GM03348 (cell line): ENCODE data around the gene C5orf58.
A peak's percentile ranks its signal among the peaks of the same experiment; 100 is the strongest.
"Not testable (repeated sequence)": the region's sequence is repeated elsewhere in the genome, so short reads cannot be mapped to it uniquely, and the experiment has no call there.

Experiments
- DNase-seq: peaks from one replicate; pipeline ENCODE4 v3.0.0; 2012; ENCODE audit warnings: low spot score

C5orf58 gene

DNA sequence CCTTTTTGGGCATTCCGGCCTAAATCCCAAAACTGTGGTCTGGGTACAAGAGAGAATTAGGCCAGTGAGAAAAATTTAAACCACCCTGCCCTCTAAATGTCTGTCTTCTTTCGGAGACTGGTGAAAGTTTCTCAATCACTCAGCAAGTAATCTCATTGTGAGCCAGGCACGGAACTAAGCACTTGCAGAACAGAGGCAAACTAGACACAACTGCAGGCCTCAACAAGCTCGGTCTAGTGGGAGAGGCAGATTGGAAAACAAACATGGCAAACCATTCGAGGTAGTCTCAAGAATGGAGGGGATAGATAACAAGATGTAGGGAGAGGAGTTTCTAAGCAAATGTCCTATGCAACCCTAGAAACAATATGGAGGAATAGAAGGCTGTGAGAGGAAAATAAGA lies 8.9 kb upstream of the C5orf58 start:
- no peak for DNase-seq

GRCh38 chr5:170225326-170226128 lies 7.3 kb upstream of the C5orf58 start:
- peak; percentile 79 for DNase-seq

DNA sequence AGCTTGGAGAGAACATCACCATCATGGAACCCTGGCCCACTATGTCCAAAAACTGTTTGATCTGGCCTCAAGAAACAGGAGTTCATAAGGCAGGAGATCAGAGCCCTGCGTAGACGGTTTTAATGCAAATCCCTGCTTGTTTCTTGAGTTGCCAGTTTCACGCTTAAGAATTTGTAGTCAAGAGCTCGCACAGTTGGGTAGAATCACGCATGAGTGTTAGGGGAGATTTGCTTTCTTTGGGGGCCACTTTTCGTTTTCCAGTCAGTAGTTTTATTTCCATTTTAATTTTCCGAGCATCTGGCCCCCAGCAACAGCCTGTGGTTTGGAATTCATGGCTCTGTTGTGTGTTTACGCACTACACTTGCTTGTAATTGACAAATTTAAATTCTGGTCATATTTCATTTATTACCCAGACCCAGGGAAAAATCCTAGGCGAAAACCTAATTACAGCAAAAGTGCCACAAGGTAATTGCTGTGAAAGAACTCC lies 6.6 kb upstream of the C5orf58 start:
- no peak for DNase-seq

DNA sequence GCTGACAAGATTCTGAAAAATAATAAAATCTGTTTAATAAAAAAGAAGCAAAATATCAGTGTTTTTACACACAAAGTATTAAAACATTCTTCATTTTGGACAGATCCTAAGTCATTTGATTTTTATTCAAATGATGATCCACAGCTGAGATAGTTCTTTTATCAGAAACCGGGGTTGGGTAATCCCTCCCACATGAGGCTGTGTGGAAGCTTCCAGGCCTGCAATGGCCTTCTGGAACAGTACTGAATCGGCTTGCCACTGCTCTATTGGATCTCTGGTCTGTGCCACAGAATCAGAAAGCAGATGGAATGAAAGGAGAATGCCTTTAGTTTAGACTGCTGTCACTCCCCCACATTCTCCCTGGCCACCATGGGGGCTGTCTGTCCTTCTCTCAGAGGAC lies 6.1 kb upstream of the C5orf58 start:
- DNase-seq, result no peak

GRCh38 chr5:170228762-170229435 lies 3.9 kb upstream of the C5orf58 start:
- DNase-seq, result no peak

DNA sequence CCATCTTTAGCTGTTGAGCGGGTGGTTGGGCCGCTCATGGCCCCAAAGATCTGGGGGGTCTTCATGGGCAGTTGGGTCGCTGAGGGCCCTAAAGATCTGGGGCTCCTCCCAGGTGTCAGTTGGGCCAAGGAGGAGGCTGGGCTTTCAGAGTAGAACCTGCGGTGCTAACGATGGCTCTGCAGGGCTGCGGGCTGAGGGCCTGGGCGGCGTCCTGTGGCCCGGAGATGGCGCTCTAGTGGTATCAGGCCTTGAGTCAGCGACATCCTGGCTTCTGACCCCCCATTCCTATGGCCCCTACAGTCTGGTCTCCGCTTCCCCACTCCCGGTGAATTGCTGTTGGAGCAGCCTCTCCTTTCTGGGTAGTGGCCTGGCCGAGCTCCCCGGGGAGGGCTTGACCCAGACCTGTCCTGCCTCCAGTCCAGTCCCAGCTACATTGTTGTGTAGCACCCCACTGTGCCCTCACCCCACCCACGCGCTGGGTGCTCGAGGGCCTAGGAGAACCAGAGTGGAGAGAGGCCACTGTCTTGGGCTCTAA lies 640 bp downstream of the C5orf58 start:
- DNase-seq, result no peak

DNA sequence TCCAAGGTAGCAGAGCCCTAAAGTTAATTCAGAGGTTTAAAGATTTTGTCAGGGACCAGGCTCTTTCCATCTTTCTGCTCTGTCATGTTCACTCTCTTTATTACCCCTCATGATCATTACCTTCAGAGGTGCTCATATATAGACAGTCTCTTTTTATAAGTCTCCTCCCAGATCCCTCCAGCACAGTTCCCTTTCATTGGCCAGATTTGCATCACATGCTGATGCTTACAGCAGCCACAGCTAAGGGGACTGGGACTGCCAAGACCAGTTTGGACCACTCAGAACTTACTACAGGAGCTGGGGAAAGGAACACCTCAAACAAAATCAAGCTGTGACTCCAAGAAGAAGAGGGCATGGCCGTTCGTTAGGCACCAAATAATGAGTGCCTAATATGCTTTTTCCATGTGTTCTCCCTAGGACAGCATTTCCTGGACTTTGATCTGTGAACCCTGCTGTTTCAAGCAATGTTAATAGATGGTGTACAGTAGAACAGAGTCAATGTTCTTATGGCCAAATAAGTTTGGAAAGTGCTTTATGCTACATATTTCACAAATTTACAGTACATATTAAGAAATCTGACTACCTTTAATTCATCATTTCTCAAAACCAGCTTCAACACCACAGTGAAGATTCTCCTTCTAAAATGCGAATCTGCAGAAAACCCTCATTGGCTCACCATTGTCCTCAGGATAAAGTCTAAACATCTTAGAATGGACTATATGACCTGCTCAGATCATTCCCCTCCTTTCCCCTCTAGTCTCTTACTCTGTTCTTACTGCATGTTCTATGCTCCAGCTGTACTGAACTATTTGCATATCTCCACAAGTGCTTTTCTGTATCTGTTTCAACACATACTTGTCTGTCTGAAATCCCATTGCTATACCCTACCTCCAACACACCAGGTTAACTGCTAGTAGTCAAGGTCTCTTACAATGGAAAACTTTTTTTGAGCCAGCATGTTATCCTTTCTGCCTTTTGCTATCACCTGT lies 3.4 kb downstream of the C5orf58 start:
- no peak for DNase-seq

- no peak for DNase-seq
Measured at GRCh38 chr5:170238456-170239196, 5.8 kb downstream of the C5orf58 start.

DNA sequence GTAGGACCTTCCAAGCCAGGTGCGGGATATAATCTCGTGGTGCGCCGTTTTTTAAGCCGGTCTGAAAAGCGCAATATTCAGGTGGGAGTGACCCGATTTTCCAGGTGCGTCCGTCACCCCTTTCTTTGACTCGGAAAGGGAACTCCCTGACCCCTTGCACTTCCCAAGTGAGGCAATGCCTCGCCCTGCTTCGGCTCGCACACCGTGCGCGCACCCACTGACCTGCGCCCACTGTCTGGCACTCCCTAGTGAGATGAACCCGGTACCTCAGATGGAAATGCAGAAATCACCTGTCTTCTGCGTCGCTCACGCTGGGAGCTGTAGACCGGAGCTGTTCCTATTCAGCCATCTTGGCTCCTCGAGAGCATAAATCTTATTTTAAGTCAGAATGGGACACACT lies 12.7 kb downstream of the C5orf58 start:
- DNase-seq, result not testable (repeated sequence)

DNA sequence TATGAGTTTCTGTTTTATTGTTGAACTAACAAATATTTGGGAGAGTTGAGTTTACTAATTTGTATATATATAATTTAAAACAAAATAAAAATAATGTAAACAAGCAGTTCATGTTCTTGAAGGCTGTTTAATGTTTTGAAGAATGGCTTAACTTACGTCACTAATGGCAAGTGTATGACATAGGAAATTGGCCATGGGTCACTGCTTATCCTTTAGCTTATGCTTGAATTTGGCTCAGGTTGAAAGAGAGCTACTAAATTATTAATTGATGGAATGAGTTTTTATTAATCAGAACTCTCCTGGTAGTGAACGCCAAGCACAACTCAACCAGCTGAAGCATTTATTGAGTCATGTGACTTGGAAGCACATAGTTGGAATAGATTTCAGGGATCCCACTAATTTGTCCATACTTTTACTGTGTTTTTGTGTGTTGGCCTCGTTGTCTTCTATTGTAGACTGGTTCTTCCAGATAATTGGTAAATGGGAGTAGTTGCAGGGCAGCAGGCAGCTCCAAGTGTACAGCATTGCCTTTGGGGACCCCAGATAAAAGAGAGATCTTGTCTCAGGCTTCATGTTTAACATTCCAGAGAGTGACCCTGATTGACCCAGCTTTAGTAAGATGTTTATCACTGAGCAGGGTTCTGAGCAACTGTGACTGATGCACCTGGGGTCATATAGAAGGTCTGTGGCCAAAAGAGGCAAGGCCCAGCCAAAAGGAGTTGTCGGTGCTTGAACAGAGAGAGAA lies 13.5 kb downstream of the C5orf58 start:
- no peak for DNase-seq

- DNase-seq, result no peak
Measured at GRCh38 chr5:170247363-170247762, 14.6 kb downstream of the C5orf58 start.

GRCh38 chr5:170248172-170248930 lies 15.6 kb downstream of the C5orf58 start:
- DNase-seq, result no peak

- not testable (repeated sequence) for DNase-seq
Measured at GRCh38 chr5:170248931-170249227, 16.1 kb downstream of the C5orf58 start.

DNA sequence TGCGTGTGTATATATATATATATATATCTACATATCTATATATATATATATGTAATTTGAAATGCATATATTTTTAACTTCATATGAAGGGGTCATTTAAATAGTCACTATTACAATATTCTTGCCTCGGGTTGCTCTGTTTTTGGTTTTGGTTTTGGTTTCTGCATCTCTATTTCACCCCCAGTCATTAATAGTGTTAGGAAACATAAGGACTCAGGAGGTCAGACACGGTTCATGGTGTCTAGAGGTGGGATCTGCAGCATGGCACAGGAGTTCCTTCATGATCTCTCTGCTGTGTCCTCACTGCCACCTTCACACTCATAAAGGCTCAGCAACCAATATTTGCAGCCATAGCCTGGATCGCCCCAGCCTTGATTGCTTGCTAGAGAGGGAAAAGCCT lies 16.6 kb downstream of the C5orf58 start:
- DNase-seq, result no peak

DNA sequence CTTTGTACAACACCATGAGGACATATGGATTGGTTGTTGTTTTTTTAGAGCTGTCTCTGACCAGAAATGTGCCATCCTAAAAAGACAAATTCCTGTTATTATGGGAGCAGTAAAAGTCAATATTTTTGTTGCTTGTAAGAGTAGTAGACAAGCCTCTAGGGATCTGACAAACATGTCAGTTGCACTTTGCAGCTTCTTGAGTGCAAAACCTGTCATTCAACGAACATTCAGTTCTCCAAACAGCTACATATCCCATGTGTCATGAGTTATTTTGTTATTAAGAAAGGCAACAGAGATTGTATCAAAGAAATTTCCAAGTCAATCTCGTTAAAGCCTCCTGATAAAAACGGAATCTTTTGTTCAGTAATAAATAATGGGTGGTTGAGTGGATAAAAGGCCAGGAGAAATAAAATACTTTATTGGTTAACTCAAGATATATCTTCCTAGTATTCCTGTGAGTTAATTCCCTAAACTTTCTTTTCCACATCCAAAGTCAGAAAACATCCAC lies 18.1 kb downstream of the C5orf58 start:
- no peak for DNase-seq

GRCh38 chr5:170251462-170251861 lies 18.7 kb downstream of the C5orf58 start:
- no peak for DNase-seq

GRCh38 chr5:170252109-170252508 lies 19.3 kb downstream of the C5orf58 start:
- DNase-seq, result no peak

DNA sequence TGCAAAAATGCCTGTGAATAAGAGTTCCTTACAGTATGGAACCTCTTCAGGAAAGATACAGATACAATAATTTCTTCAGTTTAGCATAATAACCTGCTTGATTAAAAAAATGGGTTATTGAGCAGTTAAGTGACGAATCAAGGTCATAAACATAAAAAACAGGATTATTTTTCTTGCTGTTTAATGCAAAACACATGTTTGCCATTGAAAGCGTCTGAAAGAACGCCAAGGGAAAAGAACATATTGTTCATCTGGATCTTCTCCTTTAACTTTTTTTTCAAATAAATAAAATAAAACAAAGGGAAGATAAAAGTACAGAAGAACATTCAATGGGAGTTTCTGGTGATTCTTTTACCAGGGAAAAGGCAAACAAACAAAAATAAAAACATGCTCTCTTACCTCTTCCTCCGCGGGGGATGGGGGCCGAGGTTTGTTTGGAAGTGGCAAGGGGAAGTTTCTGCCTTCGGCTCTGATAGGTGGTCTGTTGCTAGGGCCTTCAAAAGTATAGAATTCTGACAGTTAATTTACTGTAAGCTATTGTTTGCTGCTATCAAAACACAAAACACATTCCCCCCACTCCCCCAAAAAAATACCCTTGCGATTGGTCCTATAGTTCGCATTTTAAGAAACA lies 20.1 kb downstream of the C5orf58 start:
- no peak for DNase-seq

- DNase-seq, result no peak
Measured at GRCh38 chr5:170254056-170254455, 21.3 kb downstream of the C5orf58 start.
